ENCODE results near the gene OSBPL2.

The OSBPL2 gene

GRCh38 chr20:62316331-62317166 lies 78.2 kb downstream of the OSBPL2 start:
- Histone ChIP-seq H2AFZ (ENCODE audit: insufficient read depth, low read length, poor library complexity) (no peak overlapping the region), H3K9me3 (ENCODE audit: insufficient read depth, low read depth, low read length) (peaks cover 7% of the 10 kb centered on the region), H2BK5ac (ENCODE audit: low read depth, low read length, poor library complexity) (no peak overlapping the region), H2BK12ac (ENCODE audit: low read length) (no peak overlapping the region), H3K27me3 (ENCODE audit: insufficient read depth, low read length) (no peaks in the 10 kb centered on the region), H3K4ac (ENCODE audit: low read depth, low read length) (no peak overlapping the region), H3K14ac (ENCODE audit: low read length) (no peak overlapping the region), H4K8ac (ENCODE audit: low read depth, low read length) (no peak overlapping the region), H4K91ac (ENCODE audit: low read depth, low read length) (no peak overlapping the region), H3K4me2 (ENCODE audit: low read length) (no peak overlapping the region), H3K79me1 (ENCODE audit: low read length) (no peaks in the 10 kb centered on the region), H2BK120ac (ENCODE audit: insufficient read depth, low read length, poor library complexity) (no peak overlapping the region), H2AK5ac (ENCODE audit: low read length) (no peak overlapping the region), H3K4me3 (ENCODE audit: low read depth, low read length) (no peak overlapping the region), H3K27ac (ENCODE audit: low read depth, low read length) (no peak overlapping the region), H3K79me2 (ENCODE audit: control insufficient read depth, insufficient read depth, low read length, poor library complexity) (no peaks in the 10 kb centered on the region), H3K9ac (ENCODE audit: low read length) (no peak overlapping the region), H4K12ac (ENCODE audit: low read depth, low read length) (no peak overlapping the region), H3K36me3 (ENCODE audit: control insufficient read depth in 1 of 2, insufficient read depth in 2 of 2, low read length in 2 of 2) (peaks cover 83 to 86% of the 10 kb centered on the region in 2 experiments), H3K18ac (ENCODE audit: low read length) (no peak overlapping the region), H3K23ac (ENCODE audit: low read length) (no peak overlapping the region), H3K4me1 (ENCODE audit: control insufficient read depth in 1 of 2, insufficient read depth in 2 of 2, low read length in 2 of 2) (no peaks in the 10 kb centered on the region)
- no peak for DNase-seq
- no CpG with 5 or more reads among the region's 40 CpGs for WGBS (ENCODE audit: extremely low coverage, insufficient coverage, insufficient read length)

GRCh38 chr20:62317167-62317655 lies 78.9 kb downstream of the OSBPL2 start:
- Histone ChIP-seq H3K36me3 (ENCODE audit: control insufficient read depth in 1 of 2, insufficient read depth in 2 of 2, low read length in 2 of 2) (peaks cover 83 to 86% of the 10 kb centered on the region in 2 experiments), H3K14ac (ENCODE audit: low read length) (no peak overlapping the region), H3K4ac (ENCODE audit: low read depth, low read length) (no peak overlapping the region), H3K79me2 (ENCODE audit: control insufficient read depth, insufficient read depth, low read length, poor library complexity) (no peaks in the 10 kb centered on the region), H2BK120ac (ENCODE audit: insufficient read depth, low read length, poor library complexity) (no peak overlapping the region), H4K12ac (ENCODE audit: low read depth, low read length) (no peak overlapping the region), H2BK12ac (ENCODE audit: low read length) (no peak overlapping the region), H3K23ac (ENCODE audit: low read length) (no peak overlapping the region), H3K9me3 (ENCODE audit: insufficient read depth, low read depth, low read length) (peaks cover 9% of the 10 kb centered on the region), H4K91ac (ENCODE audit: low read depth, low read length) (no peak overlapping the region), H3K27ac (ENCODE audit: low read depth, low read length) (no peak overlapping the region), H3K79me1 (ENCODE audit: low read length) (no peaks in the 10 kb centered on the region), H2AK5ac (ENCODE audit: low read length) (no peak overlapping the region), H3K4me2 (ENCODE audit: low read length) (no peak overlapping the region), H3K4me3 (ENCODE audit: low read depth, low read length) (no peak overlapping the region), H2AFZ (ENCODE audit: insufficient read depth, low read length, poor library complexity) (no peak overlapping the region), H3K9ac (ENCODE audit: low read length) (no peak overlapping the region), H3K4me1 (ENCODE audit: control insufficient read depth in 1 of 2, insufficient read depth in 2 of 2, low read length in 2 of 2) (no peaks in the 10 kb centered on the region), H4K8ac (ENCODE audit: low read depth, low read length) (no peak overlapping the region), H2BK5ac (ENCODE audit: low read depth, low read length, poor library complexity) (no peak overlapping the region), H3K27me3 (ENCODE audit: insufficient read depth, low read length) (no peaks in the 10 kb centered on the region), H3K18ac (ENCODE audit: low read length) (no peak overlapping the region)
- DNase-seq: no peak
- no CpG with 5 or more reads among the region's 18 CpGs for WGBS (ENCODE audit: extremely low coverage, insufficient coverage, insufficient read length)

- Histone ChIP-seq H3K36me3 (ENCODE audit: control insufficient read depth in 1 of 2, insufficient read depth in 2 of 2, low read length in 2 of 2) (peaks cover 81 to 84% of the 10 kb centered on the region in 2 experiments), H3K79me1 (ENCODE audit: low read length) (no peaks in the 10 kb centered on the region), H3K27ac (ENCODE audit: low read depth, low read length) (no peak overlapping the region), H2BK5ac (ENCODE audit: low read depth, low read length, poor library complexity) (no peak overlapping the region), H2BK12ac (ENCODE audit: low read length) (no peak overlapping the region), H3K14ac (ENCODE audit: low read length) (no peak overlapping the region), H4K91ac (ENCODE audit: low read depth, low read length) (no peak overlapping the region), H4K8ac (ENCODE audit: low read depth, low read length) (no peak overlapping the region), H3K4ac (ENCODE audit: low read depth, low read length) (no peak overlapping the region), H3K9ac (ENCODE audit: low read length) (no peak overlapping the region), H3K9me3 (ENCODE audit: insufficient read depth, low read depth, low read length) (peaks cover 9% of the 10 kb centered on the region), H3K4me2 (ENCODE audit: low read length) (no peak overlapping the region), H4K12ac (ENCODE audit: low read depth, low read length) (no peak overlapping the region), H3K27me3 (ENCODE audit: insufficient read depth, low read length) (no peaks in the 10 kb centered on the region), H3K4me3 (ENCODE audit: low read depth, low read length) (no peak overlapping the region), H3K79me2 (ENCODE audit: control insufficient read depth, insufficient read depth, low read length, poor library complexity) (no peaks in the 10 kb centered on the region), H3K4me1 (ENCODE audit: control insufficient read depth in 1 of 2, insufficient read depth in 2 of 2, low read length in 2 of 2) (no peaks in the 10 kb centered on the region), H2AK5ac (ENCODE audit: low read length) (no peak overlapping the region), H3K18ac (ENCODE audit: low read length) (no peak overlapping the region), H2AFZ (ENCODE audit: insufficient read depth, low read length, poor library complexity) (no peak overlapping the region), H2BK120ac (ENCODE audit: insufficient read depth, low read length, poor library complexity) (no peak overlapping the region), H3K23ac (ENCODE audit: low read length) (no peak overlapping the region)
- peak; percentile 73 to 87 for DNase-seq
- no CpG with 5 or more reads among the region's 36 CpGs for WGBS (ENCODE audit: extremely low coverage, insufficient coverage, insufficient read length)
Observed at GRCh38 chr20:62318400-62319345, 80.4 kb downstream of the OSBPL2 start.

- Histone ChIP-seq H4K12ac (ENCODE audit: low read depth, low read length) (no peak overlapping the region), H3K27me3 (ENCODE audit: insufficient read depth, low read length) (no peaks in the 10 kb centered on the region), H3K18ac (ENCODE audit: low read length) (no peak overlapping the region), H2BK5ac (ENCODE audit: low read depth, low read length, poor library complexity) (no peak overlapping the region), H3K79me2 (ENCODE audit: control insufficient read depth, insufficient read depth, low read length, poor library complexity) (no peaks in the 10 kb centered on the region), H3K36me3 (ENCODE audit: control insufficient read depth in 1 of 2, insufficient read depth in 2 of 2, low read length in 2 of 2) (peaks cover 81 to 84% of the 10 kb centered on the region in 2 experiments), H3K9me3 (ENCODE audit: insufficient read depth, low read depth, low read length) (peaks cover 9% of the 10 kb centered on the region), H2AFZ (ENCODE audit: insufficient read depth, low read length, poor library complexity) (no peak overlapping the region), H3K4me3 (ENCODE audit: low read depth, low read length) (no peak overlapping the region), H2AK5ac (ENCODE audit: low read length) (no peak overlapping the region), H4K8ac (ENCODE audit: low read depth, low read length) (no peak overlapping the region), H2BK120ac (ENCODE audit: insufficient read depth, low read length, poor library complexity) (no peak overlapping the region), H3K4me1 (ENCODE audit: control insufficient read depth in 1 of 2, insufficient read depth in 2 of 2, low read length in 2 of 2) (no peaks in the 10 kb centered on the region), H3K9ac (ENCODE audit: low read length) (no peak overlapping the region), H3K27ac (ENCODE audit: low read depth, low read length) (no peak overlapping the region), H3K79me1 (ENCODE audit: low read length) (no peaks in the 10 kb centered on the region), H2BK12ac (ENCODE audit: low read length) (no peak overlapping the region), H3K4ac (ENCODE audit: low read depth, low read length) (no peak overlapping the region), H3K14ac (ENCODE audit: low read length) (no peak overlapping the region), H3K4me2 (ENCODE audit: low read length) (no peak overlapping the region), H4K91ac (ENCODE audit: low read depth, low read length) (no peak overlapping the region), H3K23ac (ENCODE audit: low read length) (no peak overlapping the region)
- no CpG with 5 or more reads among the region's 29 CpGs for WGBS (ENCODE audit: extremely low coverage, insufficient coverage, insufficient read length)
- DNase-seq: no peak
Observed at GRCh38 chr20:62319346-62319909, 81.1 kb downstream of the OSBPL2 start.

Measured in trophoblast cell (in vitro differentiated cells and primary cell).